Uterus (tissue), 2 donors: ENCODE results near the gene S100B.

Experiments
- POLR2A ChIP-seq, 2 donors: fragments of 450-650 bp; IDR thresholded peaks; one replicate each; pipeline ENCODE4 v1.6.1; 2016; ENCODE audit warnings: antibody characterized with exemption in 2 of 2, mild to moderate bottlenecking in 1 of 2, moderate library complexity in 1 of 2
- TF ChIP-seq, protein P1 (sequence below), 4 experiments: fragments of 200-600 bp in 2 of 4; fragments of 450-650 bp in 2 of 4; sonication (generic) in 2 of 4; IDR thresholded peaks; one replicate each; pipeline ENCODE4 v1.5.1; 2016 to 2019; ENCODE audit warnings: antibody characterized with exemption in 4 of 4, mild to moderate bottlenecking in 2 of 4, moderate library complexity in 1 of 4

GRCh38 chr21:46636550-46637285, 31.8 kb upstream of the S100B start:
- TF ChIP-seq, protein P1, sequence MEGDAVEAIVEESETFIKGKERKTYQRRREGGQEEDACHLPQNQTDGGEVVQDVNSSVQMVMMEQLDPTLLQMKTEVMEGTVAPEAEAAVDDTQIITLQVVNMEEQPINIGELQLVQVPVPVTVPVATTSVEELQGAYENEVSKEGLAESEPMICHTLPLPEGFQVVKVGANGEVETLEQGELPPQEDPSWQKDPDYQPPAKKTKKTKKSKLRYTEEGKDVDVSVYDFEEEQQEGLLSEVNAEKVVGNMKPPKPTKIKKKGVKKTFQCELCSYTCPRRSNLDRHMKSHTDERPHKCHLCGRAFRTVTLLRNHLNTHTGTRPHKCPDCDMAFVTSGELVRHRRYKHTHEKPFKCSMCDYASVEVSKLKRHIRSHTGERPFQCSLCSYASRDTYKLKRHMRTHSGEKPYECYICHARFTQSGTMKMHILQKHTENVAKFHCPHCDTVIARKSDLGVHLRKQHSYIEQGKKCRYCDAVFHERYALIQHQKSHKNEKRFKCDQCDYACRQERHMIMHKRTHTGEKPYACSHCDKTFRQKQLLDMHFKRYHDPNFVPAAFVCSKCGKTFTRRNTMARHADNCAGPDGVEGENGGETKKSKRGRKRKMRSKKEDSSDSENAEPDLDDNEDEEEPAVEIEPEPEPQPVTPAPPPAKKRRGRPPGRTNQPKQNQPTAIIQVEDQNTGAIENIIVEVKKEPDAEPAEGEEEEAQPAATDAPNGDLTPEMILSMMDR (IDR thresholded peaks at IDR 0.05) = no peak
- no peak for TF ChIP-seq POLR2A (IDR thresholded peaks at IDR 0.05)
